H9 (cell line): ENCODE measurements around the gene UBXN10. TPM values are rescaled to one million over a fixed set of nuclear protein-coding genes. Genes with fewer than 3 reads are reported as not detected.

Experiments used
- DNase-seq: peaks from one replicate; pipeline ENCODE4 v3.0.0-alpha.2; 2017
- H2AFZ ChIP-seq: one replicate; pipeline ENCODE4 v1.6.1; 2013; ENCODE audit warnings: mild to moderate bottlenecking, low read length, control low read depth, moderate library complexity
- H2AK5ac ChIP-seq: 2 replicates; pipeline ENCODE4 v1.6.1; 2013; ENCODE audit warnings: low read length, control low read depth, mixed read lengths; ENCODE audit not compliant: insufficient read length
- H2BK120ac ChIP-seq: one replicate; pipeline ENCODE4 v1.6.1; 2013; ENCODE audit warnings: low read depth, mild to moderate bottlenecking, low read length, control low read depth, inconsistent platforms; ENCODE audit not compliant: poor library complexity, severe bottlenecking
- H2BK12ac ChIP-seq: 2 replicates; pipeline ENCODE4 v1.6.1; 2013; ENCODE audit warnings: low read length, control low read depth, mixed read lengths, low read depth; ENCODE audit not compliant: insufficient read length
- H2BK15ac ChIP-seq: 2 replicates; pipeline ENCODE4 v1.6.1; 2013; ENCODE audit warnings: low read depth, low read length, control low read depth
- H2BK20ac ChIP-seq: one replicate; pipeline ENCODE4 v1.6.1; 2013; ENCODE audit warnings: low read depth, mild to moderate bottlenecking, low read length, control low read depth, inconsistent platforms; ENCODE audit not compliant: poor library complexity, severe bottlenecking
- H2BK5ac ChIP-seq: 2 replicates; pipeline ENCODE4 v1.6.1; 2013; ENCODE audit warnings: low read length, control low read depth, mixed read lengths; ENCODE audit not compliant: insufficient read length
- H3K14ac ChIP-seq: 2 replicates; pipeline ENCODE4 v1.6.1; 2013; ENCODE audit warnings: low read length, control low read depth; ENCODE audit not compliant: insufficient read depth
- H3K18ac ChIP-seq: 2 replicates; pipeline ENCODE4 v1.6.1; 2013; ENCODE audit warnings: low read depth, mild to moderate bottlenecking, mixed read lengths, low read length, control low read depth; ENCODE audit not compliant: insufficient read length
- H3K23ac ChIP-seq: 2 replicates; pipeline ENCODE4 v1.6.1; 2013; ENCODE audit warnings: low read length, control low read depth, mixed read lengths, low read depth; ENCODE audit not compliant: insufficient read length
- H3K23me2 ChIP-seq: 2 replicates; pipeline ENCODE4 v1.6.1; 2013; ENCODE audit warnings: low read depth, mild to moderate bottlenecking, mixed read lengths, low read length, control low read depth; ENCODE audit not compliant: insufficient read length, poor library complexity, severe bottlenecking
- H3K27ac ChIP-seq: 2 replicates; pipeline ENCODE4 v1.5.1; 2013; ENCODE audit warnings: low read length, control low read depth, mixed read lengths, low read depth; ENCODE audit not compliant: insufficient read length
- H3K27me3 ChIP-seq: 2 replicates; pipeline ENCODE4 v1.6.1; 2013; ENCODE audit warnings: low read length, control low read depth, inconsistent platforms; ENCODE audit not compliant: insufficient read depth
- H3K4ac ChIP-seq: 2 replicates; pipeline ENCODE4 v1.6.1; 2013; ENCODE audit warnings: low read depth, mild to moderate bottlenecking, control low read depth, inconsistent platforms, low read length, moderate library complexity
- H3K4me1 ChIP-seq: 2 replicates; pipeline ENCODE4 v1.6.1; 2013; ENCODE audit warnings: low read length, control low read depth, inconsistent platforms; ENCODE audit not compliant: insufficient read depth
- H3K4me2 ChIP-seq: 2 replicates; pipeline ENCODE4 v1.6.1; 2013; ENCODE audit warnings: low read length, control low read depth, mixed read lengths; ENCODE audit not compliant: insufficient read length, insufficient read depth
- H3K56ac ChIP-seq: 2 replicates; pipeline ENCODE4 v1.6.1; 2013; ENCODE audit warnings: low read depth, mild to moderate bottlenecking, mixed read lengths, low read length, control low read depth; ENCODE audit not compliant: insufficient read length
- H3K79me1 ChIP-seq: 2 replicates; pipeline ENCODE4 v1.6.1; 2013; ENCODE audit warnings: low read depth, mild to moderate bottlenecking, moderate library complexity, low read length, control low read depth, inconsistent platforms; ENCODE audit not compliant: insufficient read depth, poor library complexity, severe bottlenecking
- H3K79me2 ChIP-seq: 2 replicates; pipeline ENCODE4 v1.6.1; 2013; ENCODE audit warnings: low read length, control low read depth, inconsistent platforms; ENCODE audit not compliant: insufficient read depth
- H3K9ac ChIP-seq: 2 replicates; pipeline ENCODE4 v1.6.1; 2013; ENCODE audit warnings: low read length, control low read depth, mixed read lengths; ENCODE audit not compliant: insufficient read length; ENCODE audit errors: extremely low read depth
- H3K9me3 ChIP-seq: one replicate; pipeline ENCODE4 v1.6.1; 2013; ENCODE audit warnings: low read depth, low read length, inconsistent platforms; ENCODE audit not compliant: control insufficient read depth
- H3T11ph ChIP-seq: one replicate; pipeline ENCODE4 v1.6.1; 2013; ENCODE audit warnings: mild to moderate bottlenecking, low read length, control low read depth, inconsistent platforms
- H4K20me1 ChIP-seq: one replicate; pipeline ENCODE4 v1.6.1; 2013; ENCODE audit not compliant: control insufficient read depth, insufficient read length, insufficient read depth
- H4K5ac ChIP-seq: 2 replicates; pipeline ENCODE4 v1.6.1; 2013; ENCODE audit warnings: low read depth, mild to moderate bottlenecking, mixed read lengths, low read length, control low read depth; ENCODE audit not compliant: insufficient read length
- H4K8ac ChIP-seq: replicated peaks from 2 replicates; pipeline ENCODE4 v1.6.1; 2013; ENCODE audit warnings: low read length, control low read depth, mixed read lengths, low read depth; ENCODE audit not compliant: insufficient read length
- H4K91ac ChIP-seq: 2 replicates; pipeline ENCODE4 v1.6.1; 2013; ENCODE audit warnings: low read depth, mild to moderate bottlenecking, moderate library complexity, mixed read lengths, low read length, control low read depth; ENCODE audit not compliant: insufficient read length
- H3K27ac Mint-ChIP-seq, 3 experiments: 2 replicates in 2 of 3; 3 replicates in 1 of 3; pipeline ENCODE4 v1.8.0; 2020 to 2021; ENCODE audit warnings: mixed read lengths in 3 of 3, mild to moderate bottlenecking in 1 of 3, moderate library complexity in 1 of 3
- H3K27me3 Mint-ChIP-seq: 2 replicates; pipeline ENCODE4 v1.8.0; 2021; ENCODE audit warnings: low read depth, mild to moderate bottlenecking, moderate library complexity, mixed read lengths
- H3K36me3 Mint-ChIP-seq, 3 experiments: 2 replicates in 2 of 3; 3 replicates in 1 of 3; pipeline ENCODE4 v1.8.0; 2020 to 2021; ENCODE audit warnings: low read depth in 3 of 3, mixed read lengths in 3 of 3; ENCODE audit not compliant: insufficient read depth in 1 of 3
- H3K4me1 Mint-ChIP-seq, 2 experiments: 2 replicates each; pipeline ENCODE4 v1.8.0; 2020; ENCODE audit warnings: mixed read lengths in 2 of 2
- H3K4me3 Mint-ChIP-seq, 2 experiments: 2 replicates in 1 of 2; 3 replicates in 1 of 2; pipeline ENCODE4 v1.8.0; 2020 to 2021; ENCODE audit warnings: mild to moderate bottlenecking in 2 of 2, mixed read lengths in 2 of 2, moderate library complexity in 1 of 2
- H3K9me3 Mint-ChIP-seq, 2 experiments: 2 replicates in 1 of 2; 3 replicates in 1 of 2; pipeline ENCODE4 v1.8.0; 2020; ENCODE audit warnings: mild to moderate bottlenecking in 2 of 2, mixed read lengths in 2 of 2, moderate library complexity in 1 of 2
- WGBS: extraction: QIAGEN DNeasy Blood & Tissue Kit; methylation state at CpG from one replicate; pipeline ENCODE4 v1.1.7; 2013; ENCODE audit warnings: missing lambda C conversion rate, low lambda C conversion rate, mixed read lengths; ENCODE audit not compliant: insufficient read length; ENCODE audit errors: extremely low coverage; 5-methylcytosine and 5-hydroxymethylcytosine counted together
- total RNA-seq: library from RNA; stranded (reverse); gene quantifications from 2 replicates; pipeline ENCODE4 v1.2.1, GENCODE V29; 2021
- TF ChIP-seq, protein P1 (sequence below): fragments of 200-600 bp; sonication (generic); conservative IDR thresholded peaks from 3 replicates; pipeline ENCODE4 v1.8.0; 2021; ENCODE audit warnings: antibody characterized with exemption, mild to moderate bottlenecking

The UBXN10 gene
- total RNA-seq, 1 experiment from 2014 or later = 0.59 TPM

DNA sequence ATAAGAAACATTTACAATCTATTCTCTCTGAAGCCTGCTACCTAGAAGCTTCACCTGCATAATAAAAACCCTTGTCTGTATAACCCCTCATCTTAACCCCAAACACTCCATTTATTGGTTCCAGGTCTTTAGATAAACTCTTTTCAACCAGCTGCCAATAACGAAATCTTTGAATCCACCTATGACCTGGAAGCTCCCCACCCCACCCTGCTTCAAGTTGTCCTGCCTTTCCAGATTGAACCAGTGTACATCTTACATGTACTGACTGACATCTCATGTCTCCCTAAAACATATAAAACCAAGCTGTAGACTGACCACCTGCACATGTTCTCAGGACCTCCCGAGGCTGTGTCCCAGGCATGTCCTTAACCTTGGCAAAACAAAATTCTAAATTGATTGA is 54.1 kb downstream of the UBXN10 start:
- TF ChIP-seq, protein P1, sequence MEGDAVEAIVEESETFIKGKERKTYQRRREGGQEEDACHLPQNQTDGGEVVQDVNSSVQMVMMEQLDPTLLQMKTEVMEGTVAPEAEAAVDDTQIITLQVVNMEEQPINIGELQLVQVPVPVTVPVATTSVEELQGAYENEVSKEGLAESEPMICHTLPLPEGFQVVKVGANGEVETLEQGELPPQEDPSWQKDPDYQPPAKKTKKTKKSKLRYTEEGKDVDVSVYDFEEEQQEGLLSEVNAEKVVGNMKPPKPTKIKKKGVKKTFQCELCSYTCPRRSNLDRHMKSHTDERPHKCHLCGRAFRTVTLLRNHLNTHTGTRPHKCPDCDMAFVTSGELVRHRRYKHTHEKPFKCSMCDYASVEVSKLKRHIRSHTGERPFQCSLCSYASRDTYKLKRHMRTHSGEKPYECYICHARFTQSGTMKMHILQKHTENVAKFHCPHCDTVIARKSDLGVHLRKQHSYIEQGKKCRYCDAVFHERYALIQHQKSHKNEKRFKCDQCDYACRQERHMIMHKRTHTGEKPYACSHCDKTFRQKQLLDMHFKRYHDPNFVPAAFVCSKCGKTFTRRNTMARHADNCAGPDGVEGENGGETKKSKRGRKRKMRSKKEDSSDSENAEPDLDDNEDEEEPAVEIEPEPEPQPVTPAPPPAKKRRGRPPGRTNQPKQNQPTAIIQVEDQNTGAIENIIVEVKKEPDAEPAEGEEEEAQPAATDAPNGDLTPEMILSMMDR = no peak
- no peak overlapping the region for H2BK120ac ChIP-seq
- no peak overlapping the region for H2BK5ac ChIP-seq
- H3K18ac ChIP-seq = no peak overlapping the region
- H2BK12ac ChIP-seq = no peak overlapping the region
- H2BK20ac ChIP-seq = no peak overlapping the region
- H3K9ac ChIP-seq = no peak overlapping the region
- H3K14ac ChIP-seq = no peak overlapping the region
- no peak overlapping the region for H3K56ac ChIP-seq
- H2AK5ac ChIP-seq = no peak overlapping the region
- no peaks in the 10 kb centered on the region for H3K4me1 Mint-ChIP-seq
- peaks cover 51% of the 10 kb centered on the region for H3K27me3 Mint-ChIP-seq
- no peak overlapping the region for H3K4me2 ChIP-seq
- no peak overlapping the region for H2AFZ ChIP-seq
- H3T11ph ChIP-seq = no peak overlapping the region
- no peak overlapping the region for H2BK15ac ChIP-seq
- no peak for DNase-seq
- no peaks in the 10 kb centered on the region for H3K36me3 Mint-ChIP-seq
- no peak overlapping the region for H3K27ac Mint-ChIP-seq
- H3K27me3 ChIP-seq = no peaks in the 10 kb centered on the region
- no peak overlapping the region for H4K5ac ChIP-seq
- H4K8ac ChIP-seq = no peak overlapping the region
- no peak overlapping the region for H3K27ac ChIP-seq
- H4K20me1 ChIP-seq = no peaks in the 10 kb centered on the region
- H3K4ac ChIP-seq = no peak overlapping the region
- H4K91ac ChIP-seq = no peak overlapping the region
- H3K79me1 ChIP-seq = no peaks in the 10 kb centered on the region
- no peaks in the 10 kb centered on the region for H3K9me3 ChIP-seq
- no peaks in the 10 kb centered on the region for H3K9me3 Mint-ChIP-seq
- H3K23ac ChIP-seq = no peak overlapping the region
- H3K4me3 Mint-ChIP-seq = no peak overlapping the region
- no peaks in the 10 kb centered on the region for H3K4me1 ChIP-seq
- no peaks in the 10 kb centered on the region for H3K79me2 ChIP-seq
- no CpG with 5 or more reads among the region's 2 CpGs for WGBS
- no peaks in the 10 kb centered on the region for H3K23me2 ChIP-seq
